ENCODE data around the gene ATXN1. TPM values are rescaled to one million over a fixed set of nuclear protein-coding genes. Genes with fewer than 3 reads are reported as not detected.

Gene ATXN1
- total and polyA plus RNA-seq, 2 experiments from 2014 or later: 14.2 to 20.1 TPM

- Histone ChIP-seq H3K9ac (no peak overlapping the region), H3K36me3 (ENCODE audit: low read depth) (no peaks in the 10 kb centered on the region), H3K9me2 (ENCODE audit: insufficient read depth) (no peaks in the 10 kb centered on the region), H3K4me1 (ENCODE audit: insufficient read depth) (peaks cover 14% of the 10 kb centered on the region; the same call in 1 of the 2 replicates), H3K27ac (no peak overlapping the region), H3F3A (ENCODE audit: insufficient read depth) (peaks cover 22% of the 10 kb centered on the region), H3K9me3 (ENCODE audit: low read depth) (no peaks in the 10 kb centered on the region), H3K4me3 (no peak overlapping the region), H4K20me1 (ENCODE audit: insufficient read depth) (peaks cover 5% of the 10 kb centered on the region; the same call in 1 of the 2 replicates), H2AFZ (no peak overlapping the region), H3K4me2 (ENCODE audit: unreplicated experiment) (no peak overlapping the region), H3K79me2 (ENCODE audit: insufficient read depth) (peaks cover 23% of the 10 kb centered on the region), H3K27me3 (replicated peaks; ENCODE audit: insufficient read depth) (no peaks in the 10 kb centered on the region)
- WGBS, 2 experiments (ENCODE audit: low coverage in 1 of 2, low lambda C conversion rate in 2 of 2, missing lambda C conversion rate in 2 of 2): 98 to 100% methylated on average over 2 of the region's 2 CpGs
- in situ Hi-C loops (cut with MboI): no loop called here
- TF ChIP-seq EZH2 (IDR thresholded peaks at IDR 0.05; ENCODE audit: insufficient read depth, poor library complexity, severe bottlenecking): no peak
- TF ChIP-seq EZH2phosphoT487 (IDR thresholded peaks at IDR 0.05; ENCODE audit: insufficient read depth, low read depth): no peak
- DNase-seq: no peak
Observed at GRCh38 chr6:16626650-16627049, 134.6 kb downstream of the ATXN1 start.

- Histone ChIP-seq H3K79me2 (ENCODE audit: insufficient read depth) (peaks cover 34% of the 10 kb centered on the region), H2AFZ (no peak overlapping the region), H3F3A (ENCODE audit: insufficient read depth) (peaks cover 22% of the 10 kb centered on the region), H3K27ac (no peak overlapping the region), H3K4me1 (ENCODE audit: insufficient read depth) (peaks cover 14% of the 10 kb centered on the region; the same call in 1 of the 2 replicates), H3K4me2 (ENCODE audit: unreplicated experiment) (no peak overlapping the region), H3K4me3 (no peak overlapping the region), H3K9me2 (ENCODE audit: insufficient read depth) (no peaks in the 10 kb centered on the region), H3K27me3 (replicated peaks; ENCODE audit: insufficient read depth) (no peaks in the 10 kb centered on the region), H3K36me3 (ENCODE audit: low read depth) (no peaks in the 10 kb centered on the region), H4K20me1 (ENCODE audit: insufficient read depth) (peaks cover 5% of the 10 kb centered on the region; the same call in 1 of the 2 replicates), H3K9me3 (ENCODE audit: low read depth) (no peaks in the 10 kb centered on the region), H3K9ac (no peak overlapping the region)
- TF ChIP-seq EZH2 (IDR thresholded peaks at IDR 0.05; ENCODE audit: insufficient read depth, poor library complexity, severe bottlenecking) (no peak), EZH2phosphoT487 (IDR thresholded peaks at IDR 0.05; ENCODE audit: insufficient read depth, low read depth) (no peak)
- peak; percentile 22 for DNase-seq
- 77 to 80% methylated on average over 10 of the region's 10 CpGs for WGBS, 2 experiments (ENCODE audit: low coverage in 1 of 2, low lambda C conversion rate in 2 of 2, missing lambda C conversion rate in 2 of 2)
- in situ Hi-C loops (cut with MboI): no loop called here
Observed at GRCh38 chr6:16625291-16626265, 135.7 kb downstream of the ATXN1 start.

- no peak overlapping the region for H2AFZ ChIP-seq
- DNase-seq: peak; percentile 40
- no peak overlapping the region for H3K9ac ChIP-seq
- peaks cover 37% of the 10 kb centered on the region for H3K79me2 ChIP-seq (ENCODE audit: insufficient read depth)
- TF ChIP-seq EZH2phosphoT487 (IDR thresholded peaks at IDR 0.05; ENCODE audit: insufficient read depth, low read depth) (no peak), EZH2 (IDR thresholded peaks at IDR 0.05; ENCODE audit: insufficient read depth, poor library complexity, severe bottlenecking) (no peak)
- no peaks in the 10 kb centered on the region for H3K27me3 ChIP-seq (replicated peaks; ENCODE audit: insufficient read depth)
- no peak overlapping the region for H3K4me3 ChIP-seq
- H3F3A ChIP-seq (ENCODE audit: insufficient read depth): peaks cover 22% of the 10 kb centered on the region
- H3K9me2 ChIP-seq (ENCODE audit: insufficient read depth): no peaks in the 10 kb centered on the region
- peaks cover 14% of the 10 kb centered on the region; the same call in 1 of the 2 replicates for H3K4me1 ChIP-seq (ENCODE audit: insufficient read depth)
- in situ Hi-C loops (cut with MboI): no loop called here
- H3K9me3 ChIP-seq (ENCODE audit: low read depth): no peaks in the 10 kb centered on the region
- H3K27ac ChIP-seq: no peak overlapping the region
- H3K36me3 ChIP-seq (ENCODE audit: low read depth): no peaks in the 10 kb centered on the region
- 73 to 75% methylated on average over 8 of the region's 8 CpGs for WGBS, 2 experiments (ENCODE audit: low coverage in 1 of 2, low lambda C conversion rate in 2 of 2, missing lambda C conversion rate in 2 of 2)
- H3K4me2 ChIP-seq (ENCODE audit: unreplicated experiment): no peak overlapping the region
- peaks cover 5% of the 10 kb centered on the region; the same call in 1 of the 2 replicates for H4K20me1 ChIP-seq (ENCODE audit: insufficient read depth)
Observed at GRCh38 chr6:16624636-16625290, 136.5 kb downstream of the ATXN1 start.

GRCh38 chr6:16623731-16624130 lies 137.5 kb downstream of the ATXN1 start:
- H3K4me2 ChIP-seq (ENCODE audit: unreplicated experiment): no peak overlapping the region
- H3K79me2 ChIP-seq (ENCODE audit: insufficient read depth): peaks cover 47% of the 10 kb centered on the region
- no peak overlapping the region for H3K4me3 ChIP-seq
- H3F3A ChIP-seq (ENCODE audit: insufficient read depth): peaks cover 22% of the 10 kb centered on the region
- H3K4me1 ChIP-seq (ENCODE audit: insufficient read depth): peaks cover 14% of the 10 kb centered on the region; the same call in 1 of the 2 replicates
- no peaks in the 10 kb centered on the region for H3K27me3 ChIP-seq (replicated peaks; ENCODE audit: insufficient read depth)
- no peak overlapping the region for H3K27ac ChIP-seq
- H2AFZ ChIP-seq: no peak overlapping the region
- in situ Hi-C loops (cut with MboI): no loop called here
- 64 to 66% methylated on average over 4 of the region's 4 CpGs for WGBS, 2 experiments (ENCODE audit: low coverage in 1 of 2, low lambda C conversion rate in 2 of 2, missing lambda C conversion rate in 2 of 2)
- no peak overlapping the region for H3K9ac ChIP-seq
- DNase-seq: peak; percentile 56
- H3K9me2 ChIP-seq (ENCODE audit: insufficient read depth): no peaks in the 10 kb centered on the region
- no peaks in the 10 kb centered on the region for H3K9me3 ChIP-seq (ENCODE audit: low read depth)
- H3K36me3 ChIP-seq (ENCODE audit: low read depth): no peaks in the 10 kb centered on the region
- H4K20me1 ChIP-seq (ENCODE audit: insufficient read depth): peaks cover 5% of the 10 kb centered on the region; the same call in 1 of the 2 replicates
- TF ChIP-seq EZH2phosphoT487 (IDR thresholded peaks at IDR 0.05; ENCODE audit: insufficient read depth, low read depth) (no peak), EZH2 (IDR thresholded peaks at IDR 0.05; ENCODE audit: insufficient read depth, poor library complexity, severe bottlenecking) (no peak)

Measured in GM23248 (cell line).